Measurements from ENCODE around the gene PKD1. TPM values are rescaled to one million over a fixed set of nuclear protein-coding genes. Genes with fewer than 3 reads are reported as not detected.

The PKD1 gene
- total RNA-seq, 1 experiment from 2014 or later: 102 TPM

DNA sequence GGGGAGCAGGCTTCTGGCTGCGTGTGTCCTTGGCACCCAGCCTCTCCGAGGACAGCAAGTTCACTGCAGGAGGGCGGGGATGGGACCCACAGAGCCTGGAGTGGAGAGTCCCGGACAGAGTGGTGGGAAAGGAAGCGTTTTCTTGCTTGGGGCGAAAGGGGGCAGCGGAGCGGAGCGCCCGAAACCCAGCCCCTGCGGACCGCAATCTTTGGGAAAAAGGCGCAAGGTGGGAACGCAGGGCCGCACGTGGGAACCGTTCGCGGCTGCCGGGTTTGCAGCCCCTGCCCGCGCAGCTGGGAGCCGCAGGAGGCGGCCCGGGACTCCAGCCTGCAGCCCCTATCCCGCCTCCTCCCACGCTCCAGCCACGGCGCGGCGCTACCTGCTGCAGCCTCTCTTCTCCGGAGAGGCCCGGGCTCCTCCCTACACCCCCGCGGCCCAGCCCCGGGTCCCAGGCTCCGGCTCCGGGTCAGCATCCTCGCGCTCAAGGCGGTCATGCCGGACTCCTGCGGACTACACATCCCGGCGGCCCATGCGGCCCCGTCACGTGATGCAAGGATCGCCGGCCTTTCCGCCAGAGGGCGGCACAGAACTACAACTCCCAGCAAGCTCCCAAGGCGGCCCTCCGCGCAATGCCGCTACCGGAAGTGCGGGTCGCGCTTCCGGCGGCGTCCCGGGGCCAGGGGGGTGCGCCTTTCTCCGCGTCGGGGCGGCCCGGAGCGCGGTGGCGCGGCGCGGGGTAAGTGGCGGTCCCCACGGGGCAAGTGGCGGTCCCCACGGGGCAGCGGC is 88.2 kb downstream of the PKD1 start, which contains the start of the genes NTHL1 and TSC2 (continued):
- TF ChIP-seq SOX15 (CRISPR knock-in tag; IDR thresholded peaks at IDR 0.05) (no peak), JAZF1 (CRISPR knock-in tag; IDR thresholded peaks at IDR 0.05) (no peak), CREB1 (CRISPR knock-in tag; IDR thresholded peaks at IDR 0.05) (no peak), ZNF121 (CRISPR knock-in tag; IDR thresholded peaks at IDR 0.05) (no peak), ZNF232 (CRISPR knock-in tag; IDR thresholded peaks at IDR 0.05) (no peak)
- TF ChIP-seq, protein P1, sequence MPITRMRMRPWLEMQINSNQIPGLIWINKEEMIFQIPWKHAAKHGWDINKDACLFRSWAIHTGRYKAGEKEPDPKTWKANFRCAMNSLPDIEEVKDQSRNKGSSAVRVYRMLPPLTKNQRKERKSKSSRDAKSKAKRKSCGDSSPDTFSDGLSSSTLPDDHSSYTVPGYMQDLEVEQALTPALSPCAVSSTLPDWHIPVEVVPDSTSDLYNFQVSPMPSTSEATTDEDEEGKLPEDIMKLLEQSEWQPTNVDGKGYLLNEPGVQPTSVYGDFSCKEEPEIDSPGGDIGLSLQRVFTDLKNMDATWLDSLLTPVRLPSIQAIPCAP (CRISPR knock-in tag; IDR thresholded peaks at IDR 0.05): no peak
- TF ChIP-seq, protein P2, sequence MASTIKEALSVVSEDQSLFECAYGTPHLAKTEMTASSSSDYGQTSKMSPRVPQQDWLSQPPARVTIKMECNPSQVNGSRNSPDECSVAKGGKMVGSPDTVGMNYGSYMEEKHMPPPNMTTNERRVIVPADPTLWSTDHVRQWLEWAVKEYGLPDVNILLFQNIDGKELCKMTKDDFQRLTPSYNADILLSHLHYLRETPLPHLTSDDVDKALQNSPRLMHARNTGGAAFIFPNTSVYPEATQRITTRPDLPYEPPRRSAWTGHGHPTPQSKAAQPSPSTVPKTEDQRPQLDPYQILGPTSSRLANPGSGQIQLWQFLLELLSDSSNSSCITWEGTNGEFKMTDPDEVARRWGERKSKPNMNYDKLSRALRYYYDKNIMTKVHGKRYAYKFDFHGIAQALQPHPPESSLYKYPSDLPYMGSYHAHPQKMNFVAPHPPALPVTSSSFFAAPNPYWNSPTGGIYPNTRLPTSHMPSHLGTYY (CRISPR knock-in tag; IDR thresholded peaks at IDR 0.05): no peak
- TF ChIP-seq, protein P3, sequence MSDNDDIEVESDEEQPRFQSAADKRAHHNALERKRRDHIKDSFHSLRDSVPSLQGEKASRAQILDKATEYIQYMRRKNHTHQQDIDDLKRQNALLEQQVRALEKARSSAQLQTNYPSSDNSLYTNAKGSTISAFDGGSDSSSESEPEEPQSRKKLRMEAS (CRISPR knock-in tag; IDR thresholded peaks at IDR 0.05): peak; percentile 76

DNA sequence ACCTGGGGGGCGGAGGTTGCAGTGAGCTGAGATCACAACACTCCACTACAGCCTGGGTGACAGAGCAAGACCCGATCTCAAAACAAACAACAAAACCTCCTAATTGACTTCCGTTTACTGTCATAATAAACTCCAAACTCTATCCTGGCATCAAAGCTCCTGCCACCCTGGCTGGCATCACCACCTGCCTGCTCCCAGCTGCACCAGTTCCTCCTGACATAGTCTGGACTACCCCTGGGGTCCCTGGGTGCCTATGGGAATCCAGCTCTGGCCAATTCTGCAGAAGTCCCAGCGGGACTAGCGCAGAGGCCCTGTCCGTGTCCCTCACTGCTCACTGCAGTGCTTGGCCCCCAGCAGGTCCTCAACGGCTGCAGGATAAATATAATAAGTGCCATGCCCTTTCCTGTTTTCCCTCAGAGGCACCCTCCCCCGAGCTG is 88.8 kb downstream of the PKD1 start:
- CTCF ChIA-PET: interaction anchor here (1.3 to 3.6 kb wide), 7 partner anchors 10 to 94 kb away, joined by 3 to 27 read pairs (median 17); no protein-coding TSS in a partner anchor
- DNase-seq (ENCODE audit: low spot score): no peak
- ATAC-seq: peak; percentile 4; the same call in 1 of the 2 replicates
- H3K36me3 Mint-ChIP-seq: peaks cover 3% of the 10 kb centered on the region; the same call in 1 of the 2 replicates
- H3K4me3 Mint-ChIP-seq: peak overlapping the region; percentile 91
- H3K4me1 Mint-ChIP-seq: peaks cover 10% of the 10 kb centered on the region
- H3K27ac Mint-ChIP-seq: peak overlapping the region; percentile 54
- no peaks in the 10 kb centered on the region for H3K27me3 Mint-ChIP-seq (ENCODE audit: low read depth)
- TF ChIP-seq ZNF671 (CRISPR knock-in tag; IDR thresholded peaks at IDR 0.05) (no peak), NFE2L1 (CRISPR knock-in tag; IDR thresholded peaks at IDR 0.05) (no peak), ZBTB21 (CRISPR knock-in tag; IDR thresholded peaks at IDR 0.05; ENCODE audit: borderline replicate concordance) (no peak)
- TF ChIP-seq, protein P4, sequence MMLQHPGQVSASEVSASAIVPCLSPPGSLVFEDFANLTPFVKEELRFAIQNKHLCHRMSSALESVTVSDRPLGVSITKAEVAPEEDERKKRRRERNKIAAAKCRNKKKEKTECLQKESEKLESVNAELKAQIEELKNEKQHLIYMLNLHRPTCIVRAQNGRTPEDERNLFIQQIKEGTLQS (CRISPR knock-in tag; conservative IDR thresholded peaks at IDR 0.05): no peak
- POLR2A ChIA-PET: interaction anchor here (0.9 to 1.4 kb wide), 2 partner anchors 86 to 163 kb away, joined by 4 to 5 read pairs; partner anchors contain the start of gene BRICD5
- no peaks in the 10 kb centered on the region for H3K9me3 Mint-ChIP-seq

DNA sequence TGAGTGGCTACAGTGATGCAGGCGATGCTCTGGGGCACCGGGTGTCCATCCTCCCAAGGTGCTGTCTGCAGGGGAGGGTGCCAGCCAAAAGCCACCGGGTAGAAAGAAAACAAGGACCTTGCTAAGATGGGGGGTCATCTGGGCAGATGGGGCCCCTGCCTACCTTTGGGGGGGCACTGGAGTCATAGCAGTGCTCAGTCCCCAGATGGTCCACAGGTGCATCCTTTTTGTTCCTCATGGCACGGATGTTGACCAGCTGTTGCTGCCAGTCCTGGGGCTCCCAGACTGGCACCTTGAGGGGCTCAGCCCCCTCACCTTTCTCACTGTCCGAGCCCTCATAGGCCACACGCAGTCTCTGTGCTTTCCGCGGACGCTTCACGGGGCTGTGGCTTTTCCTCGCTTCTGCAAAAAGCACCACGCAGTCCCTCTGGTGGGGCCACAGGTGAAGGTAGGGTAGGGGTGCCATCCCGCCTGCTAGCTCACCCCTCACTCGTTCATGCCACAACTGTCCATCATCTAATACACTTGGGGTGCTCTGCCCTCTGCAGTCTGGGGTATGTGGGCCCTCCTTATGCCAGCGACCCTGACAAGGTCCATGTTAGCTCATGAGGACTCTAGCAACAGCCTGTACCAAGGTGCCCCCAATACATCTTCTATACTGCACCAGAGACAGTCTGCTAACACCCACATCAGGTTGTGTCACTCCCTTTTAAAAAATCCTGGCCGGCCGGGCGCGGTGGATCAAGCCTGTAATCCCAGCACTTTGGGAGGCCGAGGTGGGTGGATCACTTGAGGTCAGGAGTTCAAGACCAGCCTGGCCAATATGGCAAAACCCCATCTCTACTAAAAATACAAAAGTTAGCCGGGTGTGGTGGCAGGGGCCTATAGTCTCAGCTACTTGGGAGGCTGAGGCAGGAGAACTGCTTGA is 89.5 kb downstream of the PKD1 start:
- ATAC-seq: no peak
- no peak overlapping the region for H3K27ac Mint-ChIP-seq
- no peak for DNase-seq (ENCODE audit: low spot score)
- H3K9me3 Mint-ChIP-seq: no peaks in the 10 kb centered on the region
- ChIA-PET CTCF (interaction anchor here (0.6 to 3.6 kb wide), 5 partner anchors 10 to 42 kb away, joined by 3 to 27 read pairs (median 20); no protein-coding TSS in a partner anchor), POLR2A (interaction anchor here (1.4 kb wide), 1 partner anchor 85 kb away, joined by 5 read pairs; no protein-coding TSS in a partner anchor)
- H3K27me3 Mint-ChIP-seq (ENCODE audit: low read depth): no peaks in the 10 kb centered on the region
- peaks cover 2% of the 10 kb centered on the region; the same call in 1 of the 2 replicates for H3K36me3 Mint-ChIP-seq
- peak overlapping the region; percentile 91 for H3K4me3 Mint-ChIP-seq
- peaks cover 10% of the 10 kb centered on the region for H3K4me1 Mint-ChIP-seq
- TF ChIP-seq MYBL2 (CRISPR knock-in tag; IDR thresholded peaks at IDR 0.05) (no peak), ATF1 (CRISPR knock-in tag; IDR thresholded peaks at IDR 0.05) (no peak), KAT7 (CRISPR knock-in tag; IDR thresholded peaks at IDR 0.05; ENCODE audit: borderline replicate concordance) (no peak)
- TF ChIP-seq, protein P5, sequence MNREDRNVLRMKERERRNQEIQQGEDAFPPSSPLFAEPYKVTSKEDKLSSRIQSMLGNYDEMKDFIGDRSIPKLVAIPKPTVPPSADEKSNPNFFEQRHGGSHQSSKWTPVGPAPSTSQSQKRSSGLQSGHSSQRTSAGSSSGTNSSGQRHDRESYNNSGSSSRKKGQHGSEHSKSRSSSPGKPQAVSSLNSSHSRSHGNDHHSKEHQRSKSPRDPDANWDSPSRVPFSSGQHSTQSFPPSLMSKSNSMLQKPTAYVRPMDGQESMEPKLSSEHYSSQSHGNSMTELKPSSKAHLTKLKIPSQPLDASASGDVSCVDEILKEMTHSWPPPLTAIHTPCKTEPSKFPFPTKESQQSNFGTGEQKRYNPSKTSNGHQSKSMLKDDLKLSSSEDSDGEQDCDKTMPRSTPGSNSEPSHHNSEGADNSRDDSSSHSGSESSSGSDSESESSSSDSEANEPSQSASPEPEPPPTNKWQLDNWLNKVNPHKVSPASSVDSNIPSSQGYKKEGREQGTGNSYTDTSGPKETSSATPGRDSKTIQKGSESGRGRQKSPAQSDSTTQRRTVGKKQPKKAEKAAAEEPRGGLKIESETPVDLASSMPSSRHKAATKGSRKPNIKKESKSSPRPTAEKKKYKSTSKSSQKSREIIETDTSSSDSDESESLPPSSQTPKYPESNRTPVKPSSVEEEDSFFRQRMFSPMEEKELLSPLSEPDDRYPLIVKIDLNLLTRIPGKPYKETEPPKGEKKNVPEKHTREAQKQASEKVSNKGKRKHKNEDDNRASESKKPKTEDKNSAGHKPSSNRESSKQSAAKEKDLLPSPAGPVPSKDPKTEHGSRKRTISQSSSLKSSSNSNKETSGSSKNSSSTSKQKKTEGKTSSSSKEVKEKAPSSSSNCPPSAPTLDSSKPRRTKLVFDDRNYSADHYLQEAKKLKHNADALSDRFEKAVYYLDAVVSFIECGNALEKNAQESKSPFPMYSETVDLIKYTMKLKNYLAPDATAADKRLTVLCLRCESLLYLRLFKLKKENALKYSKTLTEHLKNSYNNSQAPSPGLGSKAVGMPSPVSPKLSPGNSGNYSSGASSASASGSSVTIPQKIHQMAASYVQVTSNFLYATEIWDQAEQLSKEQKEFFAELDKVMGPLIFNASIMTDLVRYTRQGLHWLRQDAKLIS (CRISPR knock-in tag; IDR thresholded peaks at IDR 0.05; ENCODE audit: borderline replicate concordance): no peak
- TF ChIP-seq, protein P6, sequence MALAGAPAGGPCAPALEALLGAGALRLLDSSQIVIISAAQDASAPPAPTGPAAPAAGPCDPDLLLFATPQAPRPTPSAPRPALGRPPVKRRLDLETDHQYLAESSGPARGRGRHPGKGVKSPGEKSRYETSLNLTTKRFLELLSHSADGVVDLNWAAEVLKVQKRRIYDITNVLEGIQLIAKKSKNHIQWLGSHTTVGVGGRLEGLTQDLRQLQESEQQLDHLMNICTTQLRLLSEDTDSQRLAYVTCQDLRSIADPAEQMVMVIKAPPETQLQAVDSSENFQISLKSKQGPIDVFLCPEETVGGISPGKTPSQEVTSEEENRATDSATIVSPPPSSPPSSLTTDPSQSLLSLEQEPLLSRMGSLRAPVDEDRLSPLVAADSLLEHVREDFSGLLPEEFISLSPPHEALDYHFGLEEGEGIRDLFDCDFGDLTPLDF (CRISPR knock-in tag; IDR thresholded peaks at IDR 0.05): no peak
- TF ChIP-seq, protein P7, sequence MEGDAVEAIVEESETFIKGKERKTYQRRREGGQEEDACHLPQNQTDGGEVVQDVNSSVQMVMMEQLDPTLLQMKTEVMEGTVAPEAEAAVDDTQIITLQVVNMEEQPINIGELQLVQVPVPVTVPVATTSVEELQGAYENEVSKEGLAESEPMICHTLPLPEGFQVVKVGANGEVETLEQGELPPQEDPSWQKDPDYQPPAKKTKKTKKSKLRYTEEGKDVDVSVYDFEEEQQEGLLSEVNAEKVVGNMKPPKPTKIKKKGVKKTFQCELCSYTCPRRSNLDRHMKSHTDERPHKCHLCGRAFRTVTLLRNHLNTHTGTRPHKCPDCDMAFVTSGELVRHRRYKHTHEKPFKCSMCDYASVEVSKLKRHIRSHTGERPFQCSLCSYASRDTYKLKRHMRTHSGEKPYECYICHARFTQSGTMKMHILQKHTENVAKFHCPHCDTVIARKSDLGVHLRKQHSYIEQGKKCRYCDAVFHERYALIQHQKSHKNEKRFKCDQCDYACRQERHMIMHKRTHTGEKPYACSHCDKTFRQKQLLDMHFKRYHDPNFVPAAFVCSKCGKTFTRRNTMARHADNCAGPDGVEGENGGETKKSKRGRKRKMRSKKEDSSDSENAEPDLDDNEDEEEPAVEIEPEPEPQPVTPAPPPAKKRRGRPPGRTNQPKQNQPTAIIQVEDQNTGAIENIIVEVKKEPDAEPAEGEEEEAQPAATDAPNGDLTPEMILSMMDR (IDR thresholded peaks at IDR 0.05): no peak
- TF ChIP-seq, protein P8, sequence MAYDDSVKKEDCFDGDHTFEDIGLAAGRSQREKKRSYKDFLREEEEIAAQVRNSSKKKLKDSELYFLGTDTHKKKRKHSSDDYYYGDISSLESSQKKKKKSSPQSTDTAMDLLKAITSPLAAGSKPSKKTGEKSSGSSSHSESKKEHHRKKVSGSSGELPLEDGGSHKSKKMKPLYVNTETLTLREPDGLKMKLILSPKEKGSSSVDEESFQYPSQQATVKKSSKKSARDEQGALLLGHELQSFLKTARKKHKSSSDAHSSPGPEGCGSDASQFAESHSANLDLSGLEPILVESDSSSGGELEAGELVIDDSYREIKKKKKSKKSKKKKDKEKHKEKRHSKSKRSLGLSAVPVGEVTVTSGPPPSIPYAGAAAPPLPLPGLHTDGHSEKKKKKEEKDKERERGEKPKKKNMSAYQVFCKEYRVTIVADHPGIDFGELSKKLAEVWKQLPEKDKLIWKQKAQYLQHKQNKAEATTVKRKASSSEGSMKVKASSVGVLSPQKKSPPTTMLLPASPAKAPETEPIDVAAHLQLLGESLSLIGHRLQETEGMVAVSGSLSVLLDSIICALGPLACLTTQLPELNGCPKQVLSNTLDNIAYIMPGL (CRISPR knock-in tag; IDR thresholded peaks at IDR 0.05): no peak
